Spleen (tissue), 7 donors: ENCODE measurements around the gene ABHD12.

Experiments
- POLR2A ChIP-seq, 3 donors: fragments of 450-650 bp; IDR thresholded peaks; one replicate each; pipeline ENCODE4 v1.5.1; 2017; ENCODE audit warnings: antibody characterized with exemption in 3 of 3, mild to moderate bottlenecking in 1 of 3
- TF ChIP-seq, protein P1 (sequence below), 11 experiments: fragments of 200-600 bp in 7 of 11; fragments of 450-650 bp in 4 of 11; sonication (generic) in 4 of 11; IDR thresholded peaks in 8 of 11; conservative IDR thresholded peaks in 3 of 11; 1 replicate in 7 of 11; 2 replicates in 4 of 11; pipeline versions ENCODE4 v1.4.0 to v1.8.0; 2016 to 2021; ENCODE audit warnings: antibody characterized with exemption in 11 of 11, inconsistent platforms in 4 of 11, mild to moderate bottlenecking in 1 of 11
- donor health status: DM: no; HTN: no; CAD: no; lungs with moderate emphysema.
- donor health status: DM: no; HTN: no; CAD: no.
- donor health status: DM: no; HTN: no; CAD: no.

- TF ChIP-seq, protein P1, sequence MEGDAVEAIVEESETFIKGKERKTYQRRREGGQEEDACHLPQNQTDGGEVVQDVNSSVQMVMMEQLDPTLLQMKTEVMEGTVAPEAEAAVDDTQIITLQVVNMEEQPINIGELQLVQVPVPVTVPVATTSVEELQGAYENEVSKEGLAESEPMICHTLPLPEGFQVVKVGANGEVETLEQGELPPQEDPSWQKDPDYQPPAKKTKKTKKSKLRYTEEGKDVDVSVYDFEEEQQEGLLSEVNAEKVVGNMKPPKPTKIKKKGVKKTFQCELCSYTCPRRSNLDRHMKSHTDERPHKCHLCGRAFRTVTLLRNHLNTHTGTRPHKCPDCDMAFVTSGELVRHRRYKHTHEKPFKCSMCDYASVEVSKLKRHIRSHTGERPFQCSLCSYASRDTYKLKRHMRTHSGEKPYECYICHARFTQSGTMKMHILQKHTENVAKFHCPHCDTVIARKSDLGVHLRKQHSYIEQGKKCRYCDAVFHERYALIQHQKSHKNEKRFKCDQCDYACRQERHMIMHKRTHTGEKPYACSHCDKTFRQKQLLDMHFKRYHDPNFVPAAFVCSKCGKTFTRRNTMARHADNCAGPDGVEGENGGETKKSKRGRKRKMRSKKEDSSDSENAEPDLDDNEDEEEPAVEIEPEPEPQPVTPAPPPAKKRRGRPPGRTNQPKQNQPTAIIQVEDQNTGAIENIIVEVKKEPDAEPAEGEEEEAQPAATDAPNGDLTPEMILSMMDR (IDR thresholded peaks at IDR 0.05 in 8 of 11, conservative IDR thresholded peaks at IDR 0.05 in 3 of 11) = no peak
- no peak for TF ChIP-seq POLR2A (IDR thresholded peaks at IDR 0.05)
Measured at GRCh38 chr20:25437153-25437581, 46.5 kb upstream of the ABHD12 start.
